ENCODE results near the gene SLC17A3. TPM values are rescaled to one million over a fixed set of nuclear protein-coding genes. Genes with fewer than 3 reads are reported as not detected.

Gene SLC17A3
- total and polyA plus RNA-seq, 10 of the 15 experiments (the other 5 are each of a cell fraction or from before 2014, with no cell fraction given) = not detected

- no peak for TF ChIP-seq RFX5 (IDR thresholded peaks at IDR 0.05; ENCODE audit: low read depth, low read length)
- TF ChIP-seq IRF3 (IDR thresholded peaks at IDR 0.05) = no peak
- no peak for TF ChIP-seq CREB1 (IDR thresholded peaks at IDR 0.05; ENCODE audit: low read depth)
- TF ChIP-seq PAX5 (IDR thresholded peaks at IDR 0.05; ENCODE audit: borderline replicate concordance, low read depth, low read length) = no peak
- TF ChIP-seq ZNF592 (IDR thresholded peaks at IDR 0.05) = no peak
Observed at GRCh38 chr6:25893778-25894177, 19.7 kb upstream of the SLC17A3 start (continued).

- H3K27me3 ChIP-seq (replicated peaks in 1 of 2; ENCODE audit: control insufficient read depth in 2 of 2, insufficient read depth in 2 of 2, low read length in 1 of 2) = peaks cover 0 to 3% of the 10 kb centered on the region in 2 experiments; a peak in 1 of 4 replicates
- TF ChIP-seq WRNIP1 (IDR thresholded peaks at IDR 0.05; ENCODE audit: borderline replicate concordance, low read depth, low read length) (no peak), RCOR1 (conservative IDR thresholded peaks at IDR 0.05; ENCODE audit: low read depth, low read length) (no peak), ATF2 (IDR thresholded peaks at IDR 0.05; ENCODE audit: low read length) (no peak), POLR2AphosphoS5 (IDR thresholded peaks at IDR 0.05; ENCODE audit: low read length) (no peak), SKIL (IDR thresholded peaks at IDR 0.05; ENCODE audit: low read depth, poor library complexity, severe bottlenecking) (no peak), ZNF207 (IDR thresholded peaks at IDR 0.05; ENCODE audit: borderline replicate concordance) (no peak), SMARCA5 (IDR thresholded peaks at IDR 0.05) (no peak), CBX3 (IDR thresholded peaks at IDR 0.05; ENCODE audit: borderline replicate concordance, low read depth) (no peak), JUNB (IDR thresholded peaks at IDR 0.05) (no peak)
Observed at GRCh38 chr6:25892877-25893276, 18.8 kb upstream of the SLC17A3 start.

More at GRCh38 chr6:25892877-25893276, 18.8 kb upstream of the SLC17A3 start:
- ChIA-PET POLR2A (no interaction called here), CTCF (interaction anchor here (1.0 kb wide), 1 partner anchor 73 kb away, joined by 4 read pairs; no protein-coding TSS in a partner anchor), RAD21 (ENCODE audit: unreplicated experiment) (no interaction called here), SMC1A (ENCODE audit: uncharacterized antibody, unreplicated experiment) (no interaction called here)
- BruUV-seq (replicated peaks) = no TSS peak
- H3K79me2 ChIP-seq (ENCODE audit: control insufficient read depth, insufficient read depth, low read length) = no peaks in the 10 kb centered on the region
- no peak overlapping the region for H3K27ac ChIP-seq (ENCODE audit: control insufficient read depth, insufficient read depth)
- no peaks in the 10 kb centered on the region for H3K9me3 ChIP-seq (replicated peaks; ENCODE audit: control insufficient read depth, insufficient read depth, low read length)
- H4K20me1 ChIP-seq (ENCODE audit: control insufficient read depth, insufficient read depth) = no peaks in the 10 kb centered on the region
- intact Hi-C loops (cut with micrococcal nuclease; ENCODE audit: unreplicated experiment) (no loop called here), in situ Hi-C loops (cut with MboI) (no loop called here)
- H3K4me2 ChIP-seq (ENCODE audit: control insufficient read depth, insufficient read depth) = no peak overlapping the region
- no peak overlapping the region for H2AFZ ChIP-seq (ENCODE audit: control insufficient read depth, low read depth, low read length)
- H3K9ac ChIP-seq (ENCODE audit: control insufficient read depth, insufficient read depth, low read length) = no peak overlapping the region
- no peaks in the 10 kb centered on the region for H3K36me3 ChIP-seq (ENCODE audit: control insufficient read depth in 2 of 2, insufficient read depth in 2 of 2, low read length in 1 of 2)
- FAIRE-seq (no peak), ATAC-seq (no peak), DNase-seq (ENCODE audit: low read depth, low spot score) (no peak)
- no peak overlapping the region for H3K4me3 ChIP-seq
- no peaks in the 10 kb centered on the region for H3K4me1 ChIP-seq (ENCODE audit: control insufficient read depth, insufficient read depth, low read length)
